Activated CD8-positive, alpha-beta memory T cell treated with anti-CD3 and anti-CD28 coated beads, Interleukin-2, amount 50 U/mL, for 1 hour (primary cell): ENCODE results near the gene MACIR.
A peak's percentile ranks its signal among the peaks of the same experiment; 100 is the strongest.
"Not testable (repeated sequence)": the region's sequence is repeated elsewhere in the genome, so short reads cannot be mapped to it uniquely, and the experiment has no call there.

Experiments used
- DNase-seq: peaks from one replicate; pipeline ENCODE4 v3.0.0-alpha.2; 2020; ENCODE audit errors: extremely low read depth

MACIR gene, protein sequence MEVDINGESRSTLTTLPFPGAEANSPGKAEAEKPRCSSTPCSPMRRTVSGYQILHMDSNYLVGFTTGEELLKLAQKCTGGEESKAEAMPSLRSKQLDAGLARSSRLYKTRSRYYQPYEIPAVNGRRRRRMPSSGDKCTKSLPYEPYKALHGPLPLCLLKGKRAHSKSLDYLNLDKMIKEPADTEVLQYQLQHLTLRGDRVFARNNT

GRCh38 chr5:103258368-103258956, at the start of gene MACIR:
TSS of gene MACIR (plus strand) at chr5:103258763. CDS start at chr5:103275920, 17,157 bp downstream.
- DNase-seq = peak; percentile 85

DNA sequence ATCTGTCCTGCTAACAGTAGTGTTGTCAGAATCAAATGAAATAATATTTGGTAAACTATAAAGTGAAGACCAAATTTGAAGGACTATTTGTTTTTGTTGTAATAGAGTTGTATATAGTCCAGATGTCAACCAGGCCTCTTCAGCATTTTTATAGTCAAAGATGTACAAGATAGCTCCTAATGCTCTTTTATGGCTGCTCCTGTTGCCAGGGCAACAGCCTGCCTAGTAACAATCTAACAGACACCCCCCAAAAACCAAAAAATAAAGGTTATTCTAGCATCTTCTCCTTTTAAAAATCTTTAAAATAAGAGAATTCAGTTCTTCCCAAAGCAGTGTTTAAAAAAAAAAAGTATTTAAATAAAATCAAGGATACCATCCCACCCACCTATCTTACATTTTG, 49.5 kb upstream of the MACIR start:
- DNase-seq = no peak

GRCh38 chr5:103210952-103211351, 47.6 kb upstream of the MACIR start:
- DNase-seq = no peak

DNA sequence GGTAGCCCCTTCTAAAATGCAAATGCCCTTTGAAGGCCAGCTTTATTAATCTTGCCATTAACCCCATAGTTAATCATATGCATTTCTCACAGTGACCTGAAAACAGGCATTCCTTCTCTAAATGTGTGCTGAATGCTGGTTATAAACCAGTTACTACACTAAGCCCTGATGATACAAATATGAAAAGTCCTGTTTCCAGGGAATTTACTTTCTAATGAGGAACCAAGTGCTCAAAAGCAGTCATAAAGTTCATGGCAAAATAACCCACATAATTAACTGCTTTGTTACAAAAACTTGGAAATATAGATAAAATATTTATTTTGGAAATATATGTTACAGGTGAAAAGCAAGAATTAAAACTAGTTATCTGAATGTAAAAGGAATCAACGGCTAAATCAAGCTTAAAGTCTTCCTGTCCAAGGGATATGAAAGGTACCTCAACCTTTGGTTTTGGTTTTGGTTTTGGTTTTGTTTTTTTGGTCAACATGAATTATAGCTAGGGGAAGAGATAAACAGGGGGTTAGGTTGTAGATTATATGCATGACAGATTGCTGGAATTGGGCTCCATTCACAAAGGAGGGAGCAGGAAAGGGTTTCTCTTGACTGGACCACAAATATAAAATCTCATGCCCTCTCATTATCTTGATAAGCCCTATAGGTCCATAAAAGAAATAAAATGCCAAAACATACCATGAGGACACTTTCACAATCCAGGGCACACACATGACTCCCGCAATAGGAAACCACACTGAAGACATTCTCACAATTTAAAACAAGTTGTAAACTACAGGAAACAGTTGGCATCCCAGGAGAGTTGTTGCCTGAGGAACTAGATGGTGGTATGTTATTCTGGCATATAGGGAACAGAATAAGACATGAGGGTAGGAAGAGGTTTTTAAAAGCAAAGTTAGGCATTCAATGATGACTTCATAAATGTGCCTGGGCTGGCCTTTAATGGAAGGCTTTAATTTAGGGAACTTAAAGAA, 46.7 kb upstream of the MACIR start:
- DNase-seq = no peak

GRCh38 chr5:103216137-103216536, 42.4 kb upstream of the MACIR start:
- no peak for DNase-seq

DNA sequence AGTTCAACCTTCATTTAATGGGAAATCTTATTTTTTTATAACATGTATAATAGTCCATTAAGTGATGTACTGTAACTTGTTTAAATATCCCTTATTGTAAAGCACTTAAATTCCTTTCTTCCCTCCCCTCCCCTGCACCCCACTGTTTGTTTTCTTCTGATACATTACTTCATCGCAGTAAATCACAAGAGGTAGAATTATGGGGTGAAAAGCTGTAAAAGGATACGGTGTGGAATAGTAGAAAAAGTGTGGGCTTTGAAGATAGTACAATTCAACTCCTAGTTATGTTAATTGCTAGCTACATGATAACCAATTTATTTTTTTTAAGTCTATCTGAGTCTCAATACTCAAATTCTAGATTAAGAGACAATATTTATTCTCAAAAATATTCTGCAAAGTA, 41.9 kb upstream of the MACIR start:
- no peak for DNase-seq

DNA sequence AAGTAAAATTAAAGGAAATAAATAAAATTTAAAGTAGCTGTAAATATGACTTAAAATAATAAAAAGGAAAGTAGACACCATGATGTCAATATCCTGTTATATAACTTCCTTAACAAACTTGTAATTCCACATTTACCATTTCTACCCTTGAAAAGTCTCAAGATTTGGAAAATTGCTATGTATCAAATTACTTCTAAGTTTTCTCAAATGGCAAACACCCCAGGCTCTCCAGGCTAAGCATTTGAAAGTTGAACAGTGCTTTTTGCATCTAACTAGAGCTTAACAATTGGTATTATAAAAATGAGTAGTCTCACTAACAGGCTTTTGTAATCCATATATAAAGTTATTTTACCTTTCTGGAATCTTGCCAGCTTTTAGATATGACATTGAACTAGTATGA, 41.5 kb upstream of the MACIR start:
- no peak for DNase-seq

- no peak for DNase-seq
Observed at GRCh38 chr5:103218164-103218563, 40.4 kb upstream of the MACIR start.

DNA sequence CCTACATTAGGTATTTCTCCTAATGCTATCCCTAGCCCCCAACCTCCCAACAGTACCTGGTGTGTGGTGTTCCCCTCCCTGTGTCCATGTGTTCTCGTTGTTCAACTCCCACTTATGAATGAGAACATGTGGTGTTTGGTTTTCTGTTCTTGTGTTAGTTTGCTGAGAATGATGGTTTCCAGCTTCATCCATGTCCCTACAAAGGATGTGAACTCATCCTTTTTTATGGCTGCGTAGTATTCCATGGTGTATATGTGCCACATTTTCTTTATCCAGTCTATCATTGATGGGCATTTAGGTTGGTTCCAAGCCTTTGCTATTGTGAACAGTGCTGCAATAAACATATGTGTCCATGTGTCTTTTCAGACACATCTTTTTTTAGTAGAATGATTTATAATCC, 39.5 kb upstream of the MACIR start:
- not testable (repeated sequence) for DNase-seq

- no peak for DNase-seq
Observed at GRCh38 chr5:103223031-103223955, 35.3 kb upstream of the MACIR start.

- peak; percentile 4 for DNase-seq
Observed at GRCh38 chr5:103224118-103224893, 34.3 kb upstream of the MACIR start.

DNA sequence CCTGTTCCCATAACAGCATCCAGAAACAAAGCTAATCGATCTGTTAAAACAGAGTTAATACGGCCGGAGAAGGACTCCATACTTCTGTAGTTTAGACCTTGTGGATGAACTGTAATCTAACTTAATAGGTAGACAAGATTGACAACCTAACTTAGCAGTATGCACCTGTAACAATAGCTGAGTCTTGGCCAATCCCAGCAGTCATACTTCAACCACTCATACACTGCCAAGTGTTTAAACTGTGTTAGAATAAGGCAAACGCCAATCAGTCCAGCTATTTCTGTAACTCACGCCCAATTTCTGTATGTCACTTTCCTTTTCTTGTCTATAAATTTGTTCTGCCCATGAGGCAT, 33.7 kb upstream of the MACIR start:
- DNase-seq = no peak

DNA sequence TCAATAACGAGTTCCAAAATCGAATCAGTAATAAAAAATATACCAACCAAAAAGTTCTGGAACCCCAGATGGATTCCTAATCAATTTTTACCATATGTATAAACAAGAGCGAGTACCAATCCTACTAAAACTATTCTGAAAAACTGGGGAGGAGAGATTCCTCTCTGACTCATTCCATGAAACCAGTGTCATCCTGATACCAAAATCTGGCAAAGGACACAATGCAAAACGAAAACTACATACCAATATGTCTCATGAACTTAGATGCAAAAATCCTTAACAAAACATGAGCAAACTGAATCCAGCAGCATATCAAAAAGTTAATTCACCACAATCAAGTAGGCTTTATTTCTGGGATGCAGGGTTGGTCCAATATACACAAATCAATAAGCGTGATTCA, 30.5 kb upstream of the MACIR start:
- no peak for DNase-seq

DNA sequence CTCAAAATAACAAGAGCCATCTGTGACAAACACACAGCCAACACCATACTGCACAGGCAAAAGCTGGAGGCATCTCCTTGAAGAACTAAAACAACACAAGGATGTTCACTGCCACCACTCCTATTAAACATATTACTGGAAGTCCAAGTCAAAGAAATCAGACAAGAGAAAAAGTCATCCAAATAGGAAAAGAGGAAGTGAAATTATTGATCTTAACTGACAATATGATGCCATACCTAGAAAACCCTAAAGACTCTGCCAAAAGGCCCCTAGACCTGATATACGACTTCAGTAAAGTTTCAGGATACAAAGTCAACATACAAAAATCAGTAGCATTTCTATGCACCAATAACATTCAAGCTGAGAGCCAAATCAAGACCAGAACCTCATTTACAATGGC, 30.0 kb upstream of the MACIR start:
- no peak for DNase-seq

DNA sequence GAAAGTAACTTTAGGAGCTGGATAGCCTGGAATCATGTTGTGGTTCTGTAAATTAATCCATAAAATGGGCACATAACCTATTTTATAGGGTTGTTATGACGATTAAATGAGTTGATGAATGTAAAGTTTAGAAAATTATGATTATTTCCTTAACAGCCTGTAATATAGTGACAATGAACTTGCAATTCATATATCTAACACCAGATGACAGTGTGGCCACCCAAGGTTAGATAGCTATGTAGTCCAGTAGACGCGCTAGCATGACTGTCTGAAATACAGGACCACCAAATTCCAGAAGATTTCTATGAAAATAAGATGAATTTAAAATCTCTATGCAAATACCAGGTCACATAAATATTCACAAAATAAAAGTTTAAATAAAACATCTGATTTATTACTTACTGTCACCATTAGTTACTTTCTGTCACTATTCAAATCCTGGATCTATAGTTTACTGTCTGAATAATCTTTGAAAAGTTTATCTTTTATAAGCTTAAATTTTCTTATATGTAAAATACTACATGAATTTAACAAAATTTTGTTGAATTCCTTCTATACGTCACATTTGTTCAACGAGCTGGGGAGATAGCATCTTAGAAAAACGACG, 26.1 kb upstream of the MACIR start:
- DNase-seq = no peak

GRCh38 chr5:103234239-103234975, 24.2 kb upstream of the MACIR start:
- DNase-seq = no peak

DNA sequence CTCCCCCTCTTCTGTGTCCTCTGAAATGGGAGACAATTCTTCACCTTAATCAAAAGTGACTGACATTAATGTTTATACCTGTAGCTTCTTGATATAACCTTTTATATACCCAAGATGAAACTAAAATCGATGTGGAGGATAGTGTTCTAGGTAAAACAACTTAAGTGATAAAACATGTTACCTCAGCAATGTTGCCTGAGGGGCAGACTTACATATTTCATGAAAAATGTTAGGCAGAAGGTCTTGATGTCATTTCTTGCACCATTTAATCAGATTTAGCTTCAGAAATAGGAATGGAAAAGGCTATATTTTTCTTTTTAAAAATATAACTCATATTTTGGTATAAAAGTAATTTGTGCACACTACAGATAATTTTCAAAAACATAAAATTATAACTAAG, 22.7 kb upstream of the MACIR start:
- no peak for DNase-seq

DNA sequence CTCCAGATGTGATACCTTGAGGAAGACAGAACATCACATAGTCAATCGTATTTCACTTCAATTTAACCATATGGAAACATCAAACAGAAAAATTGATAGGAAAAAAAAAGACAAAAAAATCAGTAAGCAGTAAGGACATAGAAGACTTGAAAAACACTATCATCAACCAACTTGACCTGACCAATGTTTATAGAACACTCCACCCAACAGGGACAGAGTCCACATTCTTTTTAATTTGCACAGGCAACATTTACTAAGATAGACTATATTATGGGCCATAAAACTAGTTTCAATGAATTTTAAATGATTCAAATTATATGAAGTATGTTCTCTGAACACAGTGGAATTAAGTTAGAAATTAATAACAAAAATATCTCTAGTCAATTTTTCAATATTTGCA, 20.8 kb upstream of the MACIR start:
- DNase-seq = no peak

DNA sequence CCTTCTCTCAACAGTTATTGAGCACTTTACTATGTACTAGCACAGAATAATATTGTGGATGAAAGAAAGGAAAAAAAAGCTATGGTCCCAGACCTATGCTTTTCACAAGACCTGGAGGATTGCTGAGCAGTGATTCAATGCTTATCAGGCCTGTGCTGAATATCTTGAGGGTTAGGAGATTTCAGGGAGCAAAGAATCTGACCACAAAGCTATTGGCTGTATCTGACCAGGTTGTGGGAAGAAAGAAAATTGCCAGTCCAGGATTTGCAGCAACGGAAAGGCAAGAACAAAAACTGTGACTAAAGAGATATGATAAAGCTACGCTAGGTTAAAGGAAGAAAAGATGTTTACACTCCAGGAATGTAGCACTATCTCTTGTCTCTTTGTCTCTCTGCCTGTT, 14.9 kb upstream of the MACIR start:
- DNase-seq = no peak

GRCh38 chr5:103244398-103244797, 14.2 kb upstream of the MACIR start:
- DNase-seq = no peak
